HUES6 (cell line): ENCODE measurements around the gene SPHK2.

Source experiments
- H3K27ac ChIP-seq: 2 replicates; pipeline ENCODE4 v1.7.0; 2013; ENCODE audit warnings: low read depth, mild to moderate bottlenecking, low read length, inconsistent platforms
- H3K27me3 ChIP-seq: 2 replicates; pipeline ENCODE4 v1.6.1; 2013; ENCODE audit warnings: low read length; ENCODE audit not compliant: control insufficient read depth, insufficient read depth
- H3K36me3 ChIP-seq: 2 replicates; pipeline ENCODE4 v1.6.1; 2013; ENCODE audit warnings: low read length; ENCODE audit not compliant: control insufficient read depth, insufficient read depth
- H3K4me1 ChIP-seq: 2 replicates; pipeline ENCODE4 v1.6.1; 2013; ENCODE audit warnings: low read length; ENCODE audit not compliant: control insufficient read depth, insufficient read depth
- H3K4me3 ChIP-seq: 2 replicates; pipeline ENCODE4 v1.5.1; 2013; ENCODE audit warnings: low read depth, low read length
- H3K9ac ChIP-seq: one replicate; pipeline ENCODE4 v1.6.1; 2013; ENCODE audit warnings: mild to moderate bottlenecking, low read length
- H3K9me3 ChIP-seq: 2 replicates; pipeline ENCODE4 v1.6.1; 2013; ENCODE audit warnings: low read depth, low read length; ENCODE audit not compliant: control insufficient read depth, insufficient read depth

Gene SPHK2

GRCh38 chr19:48639483-48640375 lies 20.4 kb downstream of the SPHK2 start:
- no peaks in the 10 kb centered on the region for H3K36me3 ChIP-seq
- H3K4me3 ChIP-seq = peak overlapping the region; percentile 54
- no peaks in the 10 kb centered on the region for H3K9me3 ChIP-seq
- peaks cover 21% of the 10 kb centered on the region for H3K27me3 ChIP-seq
- H3K27ac ChIP-seq = no peak overlapping the region
- peak overlapping the region; percentile 22 for H3K9ac ChIP-seq
- peaks cover 40% of the 10 kb centered on the region for H3K4me1 ChIP-seq

- no peaks in the 10 kb centered on the region for H3K9me3 ChIP-seq
- no peak overlapping the region for H3K9ac ChIP-seq
- no peak overlapping the region for H3K27ac ChIP-seq
- no peak overlapping the region for H3K4me3 ChIP-seq
- peaks cover 30% of the 10 kb centered on the region for H3K4me1 ChIP-seq
- H3K27me3 ChIP-seq = peaks cover 7% of the 10 kb centered on the region
- no peaks in the 10 kb centered on the region for H3K36me3 ChIP-seq
These were observed 22.5 kb downstream of the SPHK2 start for GRCh38 chr19:48641850-48642249.

GRCh38 chr19:48642862-48643261 lies 23.6 kb downstream of the SPHK2 start:
- peaks cover 5% of the 10 kb centered on the region; the same call in 1 of the 2 replicates for H3K27me3 ChIP-seq
- H3K4me3 ChIP-seq = no peak overlapping the region
- H3K9me3 ChIP-seq = no peaks in the 10 kb centered on the region
- H3K9ac ChIP-seq = no peak overlapping the region
- peaks cover 26% of the 10 kb centered on the region for H3K4me1 ChIP-seq
- no peaks in the 10 kb centered on the region for H3K36me3 ChIP-seq
- H3K27ac ChIP-seq = no peak overlapping the region

- Histone ChIP-seq H3K4me3 (peak overlapping the region; percentile 71), H3K4me1 (peaks cover 17% of the 10 kb centered on the region), H3K9me3 (no peaks in the 10 kb centered on the region), H3K27ac (no peak overlapping the region; the same call in 1 of the 2 replicates), H3K27me3 (peaks cover 5% of the 10 kb centered on the region; the same call in 1 of the 2 replicates), H3K9ac (peak overlapping the region; percentile 29), H3K36me3 (no peaks in the 10 kb centered on the region)
These were observed 25.0 kb downstream of the SPHK2 start for GRCh38 chr19:48644355-48644754.

- Histone ChIP-seq H3K9ac (peak overlapping the region; percentile 29), H3K27ac (peak overlapping the region; percentile 7; the same call in 1 of the 2 replicates), H3K9me3 (no peaks in the 10 kb centered on the region), H3K36me3 (no peaks in the 10 kb centered on the region), H3K27me3 (peaks cover 1% of the 10 kb centered on the region; the same call in 1 of the 2 replicates), H3K4me1 (peaks cover 12% of the 10 kb centered on the region), H3K4me3 (peak overlapping the region; percentile 71)
These were observed 25.7 kb downstream of the SPHK2 start for GRCh38 chr19:48644839-48645619.

- peak overlapping the region; percentile 7; the same call in 1 of the 2 replicates for H3K27ac ChIP-seq
- H3K27me3 ChIP-seq = no peaks in the 10 kb centered on the region
- no peaks in the 10 kb centered on the region for H3K36me3 ChIP-seq
- peak overlapping the region; percentile 71 for H3K4me3 ChIP-seq
- no peaks in the 10 kb centered on the region for H3K9me3 ChIP-seq
- H3K4me1 ChIP-seq = peaks cover 10% of the 10 kb centered on the region; the same call in 1 of the 2 replicates
- peak overlapping the region; percentile 29 for H3K9ac ChIP-seq
These were observed 26.3 kb downstream of the SPHK2 start for GRCh38 chr19:48645620-48646000.

- peak within 1 kb of the TSS; percentile 68; the same call in 1 of the 2 replicates for H3K27ac ChIP-seq
These were observed 26.9 kb downstream of the SPHK2 start, which contains the start of gene CA11 for GRCh38 chr19:48646001-48646721. Gene CA11 (minus strand): TSS chr19:48646187. CDS start chr19:48645632, 555 bp downstream.

GRCh38 chr19:48646722-48647216 lies 27.5 kb downstream of the SPHK2 start:
- H3K27ac ChIP-seq = no peak overlapping the region
- no peaks in the 10 kb centered on the region for H3K27me3 ChIP-seq
- H3K36me3 ChIP-seq = no peaks in the 10 kb centered on the region
- H3K4me1 ChIP-seq = peaks cover 10% of the 10 kb centered on the region; the same call in 1 of the 2 replicates
- H3K9me3 ChIP-seq = peaks cover 5% of the 10 kb centered on the region; the same call in 1 of the 2 replicates
- no peak overlapping the region for H3K9ac ChIP-seq
- peak overlapping the region; percentile 71 for H3K4me3 ChIP-seq

More at GRCh38 chr19:48646001-48646721, 26.9 kb downstream of the SPHK2 start, which contains the start of gene CA11:
- peaks cover 10% of the 10 kb centered on the region; the same call in 1 of the 2 replicates for H3K4me1 ChIP-seq
- no peaks in the 10 kb centered on the region for H3K27me3 ChIP-seq
- peak within 1 kb of the TSS; percentile 29 for H3K9ac ChIP-seq
- no peaks in the 10 kb centered on the region for H3K36me3 ChIP-seq
- peaks cover 3% of the 10 kb centered on the region; the same call in 1 of the 2 replicates for H3K9me3 ChIP-seq
- H3K4me3 ChIP-seq = peak within 1 kb of the TSS; percentile 71

GRCh38 chr19:48648134-48648533 lies 28.8 kb downstream of the SPHK2 start:
- Histone ChIP-seq H3K9me3 (peaks cover 5% of the 10 kb centered on the region; the same call in 1 of the 2 replicates), H3K36me3 (no peaks in the 10 kb centered on the region), H3K27me3 (no peaks in the 10 kb centered on the region), H3K4me1 (peaks cover 10% of the 10 kb centered on the region; the same call in 1 of the 2 replicates), H3K9ac (no peak overlapping the region), H3K27ac (no peak overlapping the region), H3K4me3 (no peak overlapping the region)
